ENCODE results near the gene RAI1. TPM values are rescaled to one million over a fixed set of nuclear protein-coding genes. Genes with fewer than 3 reads are reported as not detected.

Gene RAI1
- total and polyA plus RNA-seq, 2 of the 13 experiments (the other 11 are each of a cell fraction or from before 2014, with no cell fraction given): 3.4 to 5.2 TPM

DNA sequence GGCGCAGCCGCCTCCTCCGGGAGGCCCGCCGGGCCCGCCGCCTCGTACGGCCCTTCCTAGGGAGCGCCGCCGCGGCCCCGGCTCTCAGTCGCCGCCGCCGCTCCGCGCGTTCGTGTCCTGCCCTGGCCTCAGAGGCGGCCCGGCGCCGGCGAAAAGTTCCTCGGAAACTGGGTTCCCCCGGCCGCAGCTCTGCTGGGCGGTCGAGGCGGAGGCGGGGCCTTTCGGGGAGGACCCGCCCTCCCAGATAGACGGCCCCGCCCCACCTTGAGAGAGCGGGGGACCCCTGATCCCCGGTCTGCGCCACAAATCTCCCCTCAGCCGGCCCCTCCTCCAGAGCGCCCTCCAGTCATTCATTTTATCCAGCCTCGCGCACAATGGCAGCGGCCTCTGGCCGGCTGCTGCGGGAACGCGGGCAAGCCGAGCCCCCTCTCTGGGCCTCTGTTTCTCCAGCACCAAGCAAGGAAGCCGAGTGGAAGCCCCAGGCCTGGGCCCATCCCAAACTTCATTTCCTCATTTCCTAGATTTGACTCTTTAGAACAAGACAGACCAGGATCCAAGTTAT is 155.6 kb downstream of the RAI1 start, which contains the start of gene SREBF1 (continued):
- TF ChIP-seq, protein P1, sequence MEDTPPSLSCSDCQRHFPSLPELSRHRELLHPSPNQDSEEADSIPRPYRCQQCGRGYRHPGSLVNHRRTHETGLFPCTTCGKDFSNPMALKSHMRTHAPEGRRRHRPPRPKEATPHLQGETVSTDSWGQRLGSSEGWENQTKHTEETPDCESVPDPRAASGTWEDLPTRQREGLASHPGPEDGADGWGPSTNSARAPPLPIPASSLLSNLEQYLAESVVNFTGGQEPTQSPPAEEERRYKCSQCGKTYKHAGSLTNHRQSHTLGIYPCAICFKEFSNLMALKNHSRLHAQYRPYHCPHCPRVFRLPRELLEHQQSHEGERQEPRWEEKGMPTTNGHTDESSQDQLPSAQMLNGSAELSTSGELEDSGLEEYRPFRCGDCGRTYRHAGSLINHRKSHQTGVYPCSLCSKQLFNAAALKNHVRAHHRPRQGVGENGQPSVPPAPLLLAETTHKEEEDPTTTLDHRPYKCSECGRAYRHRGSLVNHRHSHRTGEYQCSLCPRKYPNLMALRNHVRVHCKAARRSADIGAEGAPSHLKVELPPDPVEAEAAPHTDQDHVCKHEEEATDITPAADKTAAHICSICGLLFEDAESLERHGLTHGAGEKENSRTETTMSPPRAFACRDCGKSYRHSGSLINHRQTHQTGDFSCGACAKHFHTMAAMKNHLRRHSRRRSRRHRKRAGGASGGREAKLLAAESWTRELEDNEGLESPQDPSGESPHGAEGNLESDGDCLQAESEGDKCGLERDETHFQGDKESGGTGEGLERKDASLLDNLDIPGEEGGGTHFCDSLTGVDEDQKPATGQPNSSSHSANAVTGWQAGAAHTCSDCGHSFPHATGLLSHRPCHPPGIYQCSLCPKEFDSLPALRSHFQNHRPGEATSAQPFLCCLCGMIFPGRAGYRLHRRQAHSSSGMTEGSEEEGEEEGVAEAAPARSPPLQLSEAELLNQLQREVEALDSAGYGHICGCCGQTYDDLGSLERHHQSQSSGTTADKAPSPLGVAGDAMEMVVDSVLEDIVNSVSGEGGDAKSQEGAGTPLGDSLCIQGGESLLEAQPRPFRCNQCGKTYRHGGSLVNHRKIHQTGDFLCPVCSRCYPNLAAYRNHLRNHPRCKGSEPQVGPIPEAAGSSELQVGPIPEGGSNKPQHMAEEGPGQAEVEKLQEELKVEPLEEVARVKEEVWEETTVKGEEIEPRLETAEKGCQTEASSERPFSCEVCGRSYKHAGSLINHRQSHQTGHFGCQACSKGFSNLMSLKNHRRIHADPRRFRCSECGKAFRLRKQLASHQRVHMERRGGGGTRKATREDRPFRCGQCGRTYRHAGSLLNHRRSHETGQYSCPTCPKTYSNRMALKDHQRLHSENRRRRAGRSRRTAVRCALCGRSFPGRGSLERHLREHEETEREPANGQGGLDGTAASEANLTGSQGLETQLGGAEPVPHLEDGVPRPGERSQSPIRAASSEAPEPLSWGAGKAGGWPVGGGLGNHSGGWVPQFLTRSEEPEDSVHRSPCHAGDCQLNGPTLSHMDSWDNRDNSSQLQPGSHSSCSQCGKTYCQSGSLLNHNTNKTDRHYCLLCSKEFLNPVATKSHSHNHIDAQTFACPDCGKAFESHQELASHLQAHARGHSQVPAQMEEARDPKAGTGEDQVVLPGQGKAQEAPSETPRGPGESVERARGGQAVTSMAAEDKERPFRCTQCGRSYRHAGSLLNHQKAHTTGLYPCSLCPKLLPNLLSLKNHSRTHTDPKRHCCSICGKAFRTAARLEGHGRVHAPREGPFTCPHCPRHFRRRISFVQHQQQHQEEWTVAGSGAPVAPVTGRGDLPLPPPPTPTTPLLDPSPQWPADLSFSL (CRISPR knock-in tag; IDR thresholded peaks at IDR 0.05): no peak
- TF ChIP-seq ZNF367 (CRISPR knock-in tag; IDR thresholded peaks at IDR 0.05; ENCODE audit: borderline replicate concordance): no peak
- TF ChIP-seq SOX13 (IDR thresholded peaks at IDR 0.05): no peak
- TF ChIP-seq SOX13 (CRISPR knock-in tag; conservative IDR thresholded peaks at IDR 0.05 in 1 of 2, IDR thresholded peaks at IDR 0.05 in 1 of 2): peak in 1 of 2 experiments; percentile 18; a peak in 1 of 4 replicates
- no peak for TF ChIP-seq HNRNPH1 (optimal IDR thresholded peaks at IDR 0.05; ENCODE audit: low read depth, low read length)
- TF ChIP-seq RORA (CRISPR knock-in tag; IDR thresholded peaks at IDR 0.05): no peak
- peak; percentile 2 for TF ChIP-seq HOXA3 (CRISPR knock-in tag; IDR thresholded peaks at IDR 0.05)
- TF ChIP-seq, protein P2, sequence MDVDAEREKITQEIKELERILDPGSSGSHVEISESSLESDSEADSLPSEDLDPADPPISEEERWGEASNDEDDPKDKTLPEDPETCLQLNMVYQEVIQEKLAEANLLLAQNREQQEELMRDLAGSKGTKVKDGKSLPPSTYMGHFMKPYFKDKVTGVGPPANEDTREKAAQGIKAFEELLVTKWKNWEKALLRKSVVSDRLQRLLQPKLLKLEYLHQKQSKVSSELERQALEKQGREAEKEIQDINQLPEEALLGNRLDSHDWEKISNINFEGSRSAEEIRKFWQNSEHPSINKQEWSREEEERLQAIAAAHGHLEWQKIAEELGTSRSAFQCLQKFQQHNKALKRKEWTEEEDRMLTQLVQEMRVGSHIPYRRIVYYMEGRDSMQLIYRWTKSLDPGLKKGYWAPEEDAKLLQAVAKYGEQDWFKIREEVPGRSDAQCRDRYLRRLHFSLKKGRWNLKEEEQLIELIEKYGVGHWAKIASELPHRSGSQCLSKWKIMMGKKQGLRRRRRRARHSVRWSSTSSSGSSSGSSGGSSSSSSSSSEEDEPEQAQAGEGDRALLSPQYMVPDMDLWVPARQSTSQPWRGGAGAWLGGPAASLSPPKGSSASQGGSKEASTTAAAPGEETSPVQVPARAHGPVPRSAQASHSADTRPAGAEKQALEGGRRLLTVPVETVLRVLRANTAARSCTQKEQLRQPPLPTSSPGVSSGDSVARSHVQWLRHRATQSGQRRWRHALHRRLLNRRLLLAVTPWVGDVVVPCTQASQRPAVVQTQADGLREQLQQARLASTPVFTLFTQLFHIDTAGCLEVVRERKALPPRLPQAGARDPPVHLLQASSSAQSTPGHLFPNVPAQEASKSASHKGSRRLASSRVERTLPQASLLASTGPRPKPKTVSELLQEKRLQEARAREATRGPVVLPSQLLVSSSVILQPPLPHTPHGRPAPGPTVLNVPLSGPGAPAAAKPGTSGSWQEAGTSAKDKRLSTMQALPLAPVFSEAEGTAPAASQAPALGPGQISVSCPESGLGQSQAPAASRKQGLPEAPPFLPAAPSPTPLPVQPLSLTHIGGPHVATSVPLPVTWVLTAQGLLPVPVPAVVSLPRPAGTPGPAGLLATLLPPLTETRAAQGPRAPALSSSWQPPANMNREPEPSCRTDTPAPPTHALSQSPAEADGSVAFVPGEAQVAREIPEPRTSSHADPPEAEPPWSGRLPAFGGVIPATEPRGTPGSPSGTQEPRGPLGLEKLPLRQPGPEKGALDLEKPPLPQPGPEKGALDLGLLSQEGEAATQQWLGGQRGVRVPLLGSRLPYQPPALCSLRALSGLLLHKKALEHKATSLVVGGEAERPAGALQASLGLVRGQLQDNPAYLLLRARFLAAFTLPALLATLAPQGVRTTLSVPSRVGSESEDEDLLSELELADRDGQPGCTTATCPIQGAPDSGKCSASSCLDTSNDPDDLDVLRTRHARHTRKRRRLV (CRISPR knock-in tag; IDR thresholded peaks at IDR 0.05): 0 out of 2 replicates have a peak, but pooled peaks have one; percentile 32
- TF ChIP-seq CHD4 (IDR thresholded peaks at IDR 0.05; ENCODE audit: borderline replicate concordance, low read length): peak; percentile 60
- TF ChIP-seq ZNF713 (CRISPR knock-in tag; IDR thresholded peaks at IDR 0.05): no peak
- no peak for TF ChIP-seq SETDB1 (CRISPR knock-in tag; IDR thresholded peaks at IDR 0.05; ENCODE audit: borderline replicate concordance)
- TF ChIP-seq, protein P3, sequence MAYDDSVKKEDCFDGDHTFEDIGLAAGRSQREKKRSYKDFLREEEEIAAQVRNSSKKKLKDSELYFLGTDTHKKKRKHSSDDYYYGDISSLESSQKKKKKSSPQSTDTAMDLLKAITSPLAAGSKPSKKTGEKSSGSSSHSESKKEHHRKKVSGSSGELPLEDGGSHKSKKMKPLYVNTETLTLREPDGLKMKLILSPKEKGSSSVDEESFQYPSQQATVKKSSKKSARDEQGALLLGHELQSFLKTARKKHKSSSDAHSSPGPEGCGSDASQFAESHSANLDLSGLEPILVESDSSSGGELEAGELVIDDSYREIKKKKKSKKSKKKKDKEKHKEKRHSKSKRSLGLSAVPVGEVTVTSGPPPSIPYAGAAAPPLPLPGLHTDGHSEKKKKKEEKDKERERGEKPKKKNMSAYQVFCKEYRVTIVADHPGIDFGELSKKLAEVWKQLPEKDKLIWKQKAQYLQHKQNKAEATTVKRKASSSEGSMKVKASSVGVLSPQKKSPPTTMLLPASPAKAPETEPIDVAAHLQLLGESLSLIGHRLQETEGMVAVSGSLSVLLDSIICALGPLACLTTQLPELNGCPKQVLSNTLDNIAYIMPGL (CRISPR knock-in tag; IDR thresholded peaks at IDR 0.05; ENCODE audit: borderline replicate concordance in 1 of 2, low read depth in 1 of 2): peak in 1 of 2 experiments; percentile 10; a peak in 1 of 4 replicates
- no peak for TF ChIP-seq ZIK1 (CRISPR knock-in tag; IDR thresholded peaks at IDR 0.05; ENCODE audit: borderline replicate concordance, low read depth)
- no peak for TF ChIP-seq SALL2 (CRISPR knock-in tag; IDR thresholded peaks at IDR 0.05)
- TF ChIP-seq ZNF432 (CRISPR knock-in tag; IDR thresholded peaks at IDR 0.05; ENCODE audit: borderline replicate concordance): no peak
- TF ChIP-seq DMAP1 (CRISPR knock-in tag; IDR thresholded peaks at IDR 0.05): no peak

All from HepG2 (cell line).